ENCODE results near the gene OLFML1.
A peak's percentile ranks its signal among the peaks of the same experiment; 100 is the strongest.

Gene OLFML1

GRCh38 chr11:7532405-7533145 lies 47.3 kb downstream of the OLFML1 start:
- DNase-seq (ENCODE audit: low spot score), result no peak

- no peak for DNase-seq (ENCODE audit: low spot score)
Measured at GRCh38 chr11:7533199-7534041, 48.1 kb downstream of the OLFML1 start.

GRCh38 chr11:7534042-7534378 lies 48.7 kb downstream of the OLFML1 start:
- no peak for DNase-seq (ENCODE audit: low spot score)

GRCh38 chr11:7536100-7536499 lies 50.8 kb downstream of the OLFML1 start:
- DNase-seq (ENCODE audit: low spot score), result no peak

- no peak for DNase-seq (ENCODE audit: low spot score)
Measured at GRCh38 chr11:7537265-7537664, 52.0 kb downstream of the OLFML1 start.

- DNase-seq (ENCODE audit: low spot score), result no peak
Measured at GRCh38 chr11:7538031-7538430, 52.7 kb downstream of the OLFML1 start.

GRCh38 chr11:7538466-7539454 lies 53.5 kb downstream of the OLFML1 start:
- no peak for DNase-seq (ENCODE audit: low spot score)

- DNase-seq (ENCODE audit: low spot score), result no peak
Measured at GRCh38 chr11:7540830-7541555, 55.7 kb downstream of the OLFML1 start.

- no peak for DNase-seq (ENCODE audit: low spot score)
Measured at GRCh38 chr11:7543302-7543701, 58.0 kb downstream of the OLFML1 start.

GRCh38 chr11:7544021-7544420 lies 58.7 kb downstream of the OLFML1 start:
- no peak for DNase-seq (ENCODE audit: low spot score)

- DNase-seq (ENCODE audit: low spot score), result no peak
Measured at GRCh38 chr11:7545611-7546010, 60.3 kb downstream of the OLFML1 start.

GRCh38 chr11:7546324-7546791 lies 61.1 kb downstream of the OLFML1 start:
- DNase-seq (ENCODE audit: low spot score), result no peak

GRCh38 chr11:7547687-7548086 lies 62.4 kb downstream of the OLFML1 start:
- no peak for DNase-seq (ENCODE audit: low spot score)

- no peak for DNase-seq (ENCODE audit: low spot score)
Measured at GRCh38 chr11:7548659-7549274, 63.5 kb downstream of the OLFML1 start.

- no peak for DNase-seq (ENCODE audit: low spot score)
Measured at GRCh38 chr11:7549681-7550080, 64.4 kb downstream of the OLFML1 start.

GRCh38 chr11:7551571-7551970 lies 66.3 kb downstream of the OLFML1 start:
- peak; percentile 38 for DNase-seq (ENCODE audit: low spot score)

- DNase-seq (ENCODE audit: low spot score), result no peak
Measured at GRCh38 chr11:7552666-7553065, 67.4 kb downstream of the OLFML1 start.

GRCh38 chr11:7555052-7555699 lies 69.9 kb downstream of the OLFML1 start:
- DNase-seq (ENCODE audit: low spot score), result no peak

- DNase-seq (ENCODE audit: low spot score), result no peak
Measured at GRCh38 chr11:7558046-7558445, 72.7 kb downstream of the OLFML1 start.
